IPS-20b (cell line): ENCODE measurements around the gene POGZ.
"Not testable (repeated sequence)": the region's sequence is repeated elsewhere in the genome, so short reads cannot be mapped to it uniquely, and the experiment has no call there.

Experiments
- H3K27ac ChIP-seq: one replicate; pipeline ENCODE4 v1.5.1; 2013; ENCODE audit warnings: low read length
- H3K27me3 ChIP-seq: 2 replicates; pipeline ENCODE4 v1.6.1; 2013; ENCODE audit warnings: mild to moderate bottlenecking, low read length, inconsistent platforms; ENCODE audit not compliant: insufficient read depth
- H3K36me3 ChIP-seq: 2 replicates; pipeline ENCODE4 v1.6.1; 2013; ENCODE audit warnings: low read depth, mild to moderate bottlenecking, inconsistent platforms, low read length, moderate library complexity; ENCODE audit not compliant: insufficient read depth
- H3K4me1 ChIP-seq: 2 replicates; pipeline ENCODE4 v1.6.1; 2013; ENCODE audit warnings: mild to moderate bottlenecking, control low read depth, inconsistent platforms, low read length, moderate library complexity; ENCODE audit not compliant: insufficient read depth
- H3K4me3 ChIP-seq: 2 replicates; pipeline ENCODE4 v1.5.1; 2013; ENCODE audit warnings: mild to moderate bottlenecking, low read length, inconsistent platforms
- H3K9ac ChIP-seq: 2 replicates; pipeline ENCODE4 v1.6.1; 2013; ENCODE audit warnings: low read depth, mild to moderate bottlenecking, inconsistent platforms, low read length, moderate library complexity
- H3K9me3 ChIP-seq: 2 replicates; pipeline ENCODE4 v1.6.1; 2013; ENCODE audit warnings: mild to moderate bottlenecking, low read depth, low read length, inconsistent platforms; ENCODE audit not compliant: insufficient read depth

Gene POGZ

DNA sequence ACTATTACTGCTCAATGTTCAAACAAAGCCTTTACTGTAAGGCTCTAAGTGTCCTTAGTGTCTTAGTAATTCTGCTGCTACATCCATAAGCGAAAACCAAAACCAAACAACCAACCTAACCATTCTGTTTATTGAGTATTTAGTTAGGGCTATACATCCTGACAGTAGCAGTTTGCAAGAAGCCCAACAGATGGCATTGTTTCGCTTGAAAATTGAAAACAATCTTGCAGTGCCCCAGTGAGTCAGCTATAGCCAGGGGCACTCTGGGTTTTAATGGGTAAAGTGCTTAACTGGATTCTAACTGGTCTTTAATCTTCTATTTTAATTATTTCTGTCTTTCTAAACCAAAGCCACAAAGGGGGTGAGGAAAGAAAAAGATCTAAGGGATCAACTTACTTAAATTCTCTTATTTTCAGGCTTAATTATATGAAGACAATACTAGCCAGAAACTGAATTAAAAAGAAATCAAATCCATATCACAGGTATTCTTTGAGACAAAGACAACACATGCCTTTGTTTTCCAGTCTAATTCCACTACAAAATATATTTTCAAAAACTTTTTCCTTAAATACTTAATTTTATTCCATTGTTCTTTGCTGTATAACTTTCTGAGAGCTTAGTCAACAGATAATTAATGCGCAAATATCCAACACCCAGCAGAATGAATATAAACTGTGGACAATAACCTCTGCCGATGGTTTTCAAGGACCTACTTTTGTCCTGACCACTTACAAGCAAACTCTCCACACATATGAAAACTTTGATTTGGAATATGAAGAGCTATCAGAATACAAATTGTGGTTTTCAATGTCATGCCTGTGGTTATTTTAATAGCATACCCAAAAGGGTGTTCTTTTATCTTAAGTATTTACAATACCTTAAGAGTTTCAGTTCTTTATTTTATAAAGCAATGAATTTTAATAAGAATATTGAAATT lies 15.2 kb downstream of the POGZ start:
- Histone ChIP-seq H3K27me3 (no peaks in the 10 kb centered on the region), H3K4me3 (no peak overlapping the region), H3K9me3 (no peaks in the 10 kb centered on the region), H3K27ac (no peak overlapping the region), H3K4me1 (peaks cover 8% of the 10 kb centered on the region; the same call in 1 of the 2 replicates), H3K36me3 (peaks cover 33% of the 10 kb centered on the region), H3K9ac (no peak overlapping the region)

GRCh38 chr1:151437396-151437795 lies 21.9 kb downstream of the POGZ start:
- H3K27ac ChIP-seq, H3K4me3 ChIP-seq, H3K9me3 ChIP-seq, H3K27me3 ChIP-seq, H3K4me1 ChIP-seq, H3K9ac ChIP-seq: not testable (repeated sequence)
- H3K36me3 ChIP-seq = peaks cover 50% of the 10 kb centered on the region

DNA sequence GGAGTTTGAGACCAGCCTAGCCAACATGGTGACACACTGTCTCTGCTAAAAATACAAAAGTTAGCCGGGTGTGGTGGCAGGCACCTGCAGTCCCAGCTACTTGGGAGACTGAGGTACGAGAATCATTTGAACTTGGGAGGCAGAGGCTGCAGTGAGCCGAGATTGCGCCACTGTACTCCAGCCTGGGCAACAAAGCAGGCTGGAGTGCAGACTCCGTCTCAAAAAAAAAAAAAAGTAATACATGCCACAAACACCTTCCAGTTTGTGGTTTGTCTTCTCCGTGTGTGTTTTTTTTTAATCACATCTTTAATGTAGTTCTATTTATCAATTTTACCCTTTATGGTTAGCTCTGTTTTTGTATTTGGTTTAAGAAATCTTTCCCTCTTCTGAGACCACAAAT lies 22.3 kb downstream of the POGZ start:
- Histone ChIP-seq H3K4me3 (no peak overlapping the region), H3K9me3 (no peaks in the 10 kb centered on the region), H3K36me3 (peaks cover 48% of the 10 kb centered on the region), H3K4me1 (no peaks in the 10 kb centered on the region), H3K27ac (no peak overlapping the region), H3K9ac (no peak overlapping the region), H3K27me3 (no peaks in the 10 kb centered on the region)

DNA sequence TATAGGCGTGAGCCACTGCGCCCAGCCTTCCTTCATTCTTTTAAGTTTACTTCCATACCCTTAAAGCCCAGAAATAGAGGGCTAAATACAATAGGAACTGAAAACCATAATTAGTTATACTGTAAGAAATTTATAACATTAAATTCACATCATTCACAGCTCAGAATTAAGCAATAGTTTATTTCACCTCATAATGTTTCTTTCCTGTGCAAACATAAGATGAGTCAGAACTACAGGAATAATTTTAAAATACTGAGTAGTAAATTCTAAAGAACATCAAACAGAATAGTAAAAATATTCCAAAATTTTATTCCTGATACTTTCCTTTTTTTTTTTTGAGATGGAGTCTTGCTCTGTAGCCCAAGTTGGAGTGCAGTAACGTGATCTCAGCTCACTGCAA lies 24.1 kb downstream of the POGZ start:
- Histone ChIP-seq H3K4me3 (no peak overlapping the region), H3K9ac (no peak overlapping the region), H3K4me1 (no peaks in the 10 kb centered on the region), H3K27ac (no peak overlapping the region), H3K36me3 (peaks cover 36% of the 10 kb centered on the region), H3K9me3 (no peaks in the 10 kb centered on the region), H3K27me3 (no peaks in the 10 kb centered on the region)

GRCh38 chr1:151433827-151434226 lies 25.5 kb downstream of the POGZ start:
- not testable (repeated sequence) for H3K9me3 ChIP-seq, H3K27ac ChIP-seq, H3K4me1 ChIP-seq, H3K27me3 ChIP-seq, H3K9ac ChIP-seq, H3K4me3 ChIP-seq
- H3K36me3 ChIP-seq = peaks cover 39% of the 10 kb centered on the region

- Histone ChIP-seq H3K36me3 (peaks cover 76% of the 10 kb centered on the region), H3K4me1 (no peaks in the 10 kb centered on the region), H3K9me3 (no peaks in the 10 kb centered on the region), H3K4me3 (no peak overlapping the region), H3K9ac (no peak overlapping the region), H3K27me3 (no peaks in the 10 kb centered on the region), H3K27ac (no peak overlapping the region)
These were observed 31.2 kb downstream of the POGZ start for GRCh38 chr1:151428068-151428467.

- peaks cover 98% of the 10 kb centered on the region for H3K36me3 ChIP-seq
These were observed 34.2 kb downstream of the POGZ start for GRCh38 chr1:151425103-151425502.

GRCh38 chr1:151419819-151420218 lies 39.5 kb downstream of the POGZ start:
- H3K27me3 ChIP-seq = no peaks in the 10 kb centered on the region
- H3K27ac ChIP-seq = no peak overlapping the region
- H3K9me3 ChIP-seq = no peaks in the 10 kb centered on the region
- no peaks in the 10 kb centered on the region for H3K4me1 ChIP-seq
- H3K9ac ChIP-seq = no peak overlapping the region
- H3K4me3 ChIP-seq = no peak overlapping the region
- peaks cover 91% of the 10 kb centered on the region for H3K36me3 ChIP-seq

More at GRCh38 chr1:151425103-151425502, 34.2 kb downstream of the POGZ start:
- Histone ChIP-seq H3K27me3 (no peaks in the 10 kb centered on the region), H3K9me3 (no peaks in the 10 kb centered on the region), H3K4me1 (no peaks in the 10 kb centered on the region), H3K9ac (no peak overlapping the region), H3K27ac (no peak overlapping the region), H3K4me3 (no peak overlapping the region)

- Histone ChIP-seq H3K27ac (no peak overlapping the region), H3K36me3 (peaks cover 90% of the 10 kb centered on the region), H3K9me3 (no peaks in the 10 kb centered on the region), H3K4me3 (no peak overlapping the region), H3K4me1 (no peaks in the 10 kb centered on the region), H3K27me3 (no peaks in the 10 kb centered on the region), H3K9ac (no peak overlapping the region)
These were observed 41.2 kb downstream of the POGZ start for GRCh38 chr1:151418081-151418480.

DNA sequence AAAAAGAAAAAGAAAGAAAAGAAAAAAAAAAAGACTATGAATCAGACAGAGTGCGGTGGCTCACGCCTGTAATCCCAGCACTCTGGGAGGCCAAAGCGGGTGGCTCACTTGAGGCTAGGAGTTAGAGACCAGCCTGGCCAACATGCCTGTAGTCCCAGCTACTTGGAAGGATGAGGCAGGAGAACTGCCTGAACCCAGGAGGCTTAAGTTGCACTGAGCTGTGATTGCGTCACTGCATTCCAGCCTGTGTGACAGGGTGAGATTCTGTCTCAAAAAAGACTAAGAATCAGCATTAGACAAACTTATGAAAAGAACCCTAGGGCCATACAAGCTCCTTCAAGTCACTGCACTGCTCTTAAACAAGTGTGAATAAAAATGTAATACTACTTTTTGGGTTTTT lies 43.1 kb downstream of the POGZ start:
- no peak overlapping the region for H3K27ac ChIP-seq
- peaks cover 91% of the 10 kb centered on the region for H3K36me3 ChIP-seq
- no peak overlapping the region for H3K4me3 ChIP-seq
- H3K9me3 ChIP-seq = no peaks in the 10 kb centered on the region
- no peak overlapping the region for H3K9ac ChIP-seq
- no peaks in the 10 kb centered on the region for H3K27me3 ChIP-seq
- H3K4me1 ChIP-seq = no peaks in the 10 kb centered on the region

- no peak overlapping the region for H3K27ac ChIP-seq
- no peak overlapping the region for H3K9ac ChIP-seq
- no peak overlapping the region for H3K4me3 ChIP-seq
- no peaks in the 10 kb centered on the region for H3K9me3 ChIP-seq
- H3K4me1 ChIP-seq = no peaks in the 10 kb centered on the region
- H3K27me3 ChIP-seq = no peaks in the 10 kb centered on the region
- H3K36me3 ChIP-seq = peaks cover 96% of the 10 kb centered on the region
These were observed 47.4 kb downstream of the POGZ start for GRCh38 chr1:151411884-151412283.

DNA sequence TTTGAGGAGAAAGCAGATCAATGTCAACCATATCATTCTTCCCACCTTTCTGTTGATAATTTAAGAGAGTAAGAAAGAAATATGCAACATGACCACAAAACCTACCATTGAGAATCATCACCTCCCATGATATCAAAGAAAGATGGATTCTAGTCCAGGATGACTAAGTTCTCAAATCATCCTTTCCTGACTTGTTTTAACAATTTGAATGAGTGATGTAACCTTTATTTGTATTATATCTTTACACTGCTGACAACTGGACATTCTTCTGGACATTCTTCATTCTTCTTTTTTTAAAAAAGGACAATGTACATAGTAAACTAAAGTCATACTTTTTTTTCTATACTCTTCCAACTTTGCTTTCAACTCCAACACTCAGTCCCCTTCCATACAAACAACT lies 50.4 kb downstream of the POGZ start:
- Histone ChIP-seq H3K9me3 (no peaks in the 10 kb centered on the region), H3K27ac (no peak overlapping the region), H3K9ac (no peak overlapping the region), H3K4me1 (no peaks in the 10 kb centered on the region), H3K36me3 (peaks cover 99% of the 10 kb centered on the region), H3K27me3 (no peaks in the 10 kb centered on the region), H3K4me3 (no peak overlapping the region)
